GM21526 (cell line): ENCODE measurements around the gene CAMTA1.

Source experiments
- ATAC-seq: cut with Tn5 transposase; IDR thresholded peaks from one replicate; pipeline ENCODE4 v1.9.1; 2021; ENCODE audit warnings: moderate library complexity; ENCODE audit not compliant: unreplicated experiment, low FRiP score

CAMTA1 gene

DNA sequence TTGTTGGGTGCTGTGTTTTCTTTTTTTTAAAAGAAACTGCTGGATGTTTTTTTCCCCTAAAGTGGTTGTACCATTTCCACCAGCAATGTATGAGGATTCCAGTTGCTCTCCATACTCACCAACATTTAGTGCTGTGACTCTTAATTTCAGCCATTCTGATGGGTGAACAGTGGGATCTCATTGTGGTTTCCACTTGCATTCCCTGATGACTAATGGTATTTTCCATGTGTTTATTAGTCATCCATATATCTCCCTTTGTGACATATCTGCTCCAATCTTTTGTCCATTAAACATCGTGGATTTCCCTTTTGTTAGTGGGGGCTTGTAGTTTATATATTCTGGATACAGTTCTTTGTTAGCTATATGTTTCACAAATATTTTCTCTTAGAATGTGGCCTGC is 206.0 kb downstream of the CAMTA1 start:
- no peak for ATAC-seq

DNA sequence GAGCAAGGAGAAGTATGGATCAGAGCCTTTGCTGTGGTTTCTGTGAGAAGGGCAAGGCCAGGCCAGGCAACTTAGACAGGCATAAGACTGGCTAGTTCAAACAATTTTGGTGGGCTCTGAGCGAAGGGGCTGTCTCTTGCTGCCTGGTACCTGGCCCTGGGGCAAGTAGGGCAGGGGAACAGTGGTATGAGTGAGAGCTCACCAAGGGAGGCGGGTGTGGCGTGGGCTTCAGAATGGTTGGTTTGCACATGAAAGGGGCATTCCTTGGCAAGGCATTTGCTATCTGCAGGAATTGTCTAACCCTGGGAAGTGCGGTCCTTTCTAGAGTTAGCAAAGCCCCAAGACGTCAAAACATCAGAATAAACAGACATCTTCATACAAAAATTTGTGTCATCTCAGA is 210.5 kb downstream of the CAMTA1 start:
- no peak for ATAC-seq

- ATAC-seq, result no peak
Observed at GRCh38 chr1:6996371-6996770, 211.1 kb downstream of the CAMTA1 start.

- no peak for ATAC-seq
Observed at GRCh38 chr1:6996866-6997265, 211.6 kb downstream of the CAMTA1 start.

DNA sequence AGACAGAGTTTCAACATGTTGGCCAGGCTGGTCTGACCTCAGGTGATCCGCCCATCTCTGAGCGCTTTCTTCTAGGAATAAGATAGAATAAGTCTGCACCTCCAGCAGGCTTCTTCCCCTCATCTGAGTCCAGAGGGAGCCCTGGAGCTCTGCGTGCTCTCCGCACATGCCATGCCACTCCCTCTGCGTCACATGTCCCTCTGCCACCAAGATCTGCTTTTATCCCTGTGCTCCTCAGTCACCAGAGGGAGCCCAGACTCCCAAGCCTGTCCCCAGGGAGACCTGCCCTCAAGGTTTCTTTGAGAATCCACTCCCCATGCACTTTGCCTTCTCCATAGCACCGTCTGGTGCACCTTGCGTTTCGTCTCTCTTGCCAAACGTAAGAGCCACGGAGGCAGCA is 213.0 kb downstream of the CAMTA1 start:
- no peak for ATAC-seq

DNA sequence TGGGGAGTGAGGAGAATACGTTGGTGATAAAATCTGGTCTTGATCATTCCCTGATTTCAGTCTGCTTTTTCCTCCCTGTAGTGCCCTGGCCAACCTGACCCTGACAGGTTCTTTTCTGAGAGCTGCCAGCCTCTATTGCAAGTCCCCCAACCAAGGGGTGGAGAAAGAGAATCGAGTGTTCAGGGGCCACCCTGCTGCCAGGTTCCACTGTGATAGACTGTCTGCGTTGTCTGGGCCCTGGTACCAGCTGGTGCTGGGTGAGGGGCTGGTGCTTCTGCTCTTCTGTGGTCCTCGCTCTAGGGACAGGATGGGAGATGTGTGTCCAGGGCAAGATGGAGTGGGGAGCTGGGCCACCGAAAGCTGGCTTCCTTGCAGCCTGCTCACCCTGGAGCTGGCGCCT is 214.6 kb downstream of the CAMTA1 start:
- no peak for ATAC-seq

GRCh38 chr1:7000720-7001119 is 215.5 kb downstream of the CAMTA1 start:
- no peak for ATAC-seq

GRCh38 chr1:7002728-7003127 is 217.5 kb downstream of the CAMTA1 start:
- ATAC-seq, result no peak

DNA sequence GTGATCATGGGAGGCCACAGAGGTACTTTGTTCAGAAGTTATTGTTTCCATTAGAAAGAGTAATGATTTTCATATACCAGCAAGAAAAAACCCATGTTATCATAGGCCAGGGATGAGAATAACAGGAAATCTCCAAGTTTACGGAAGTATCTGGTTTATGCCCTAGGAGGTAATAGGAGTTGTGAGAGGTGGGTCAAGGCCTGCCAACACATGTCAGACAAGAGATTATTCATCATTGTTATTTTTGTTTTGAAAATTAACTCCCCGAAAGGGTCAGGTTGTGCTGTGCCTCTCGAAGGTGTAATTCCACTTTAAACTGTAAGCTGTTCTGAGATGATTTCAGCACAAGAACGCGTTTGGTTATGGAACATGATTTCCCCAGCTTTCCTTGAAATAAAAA is 218.4 kb downstream of the CAMTA1 start:
- ATAC-seq, result no peak

GRCh38 chr1:7004181-7004580 is 218.9 kb downstream of the CAMTA1 start:
- no peak for ATAC-seq

DNA sequence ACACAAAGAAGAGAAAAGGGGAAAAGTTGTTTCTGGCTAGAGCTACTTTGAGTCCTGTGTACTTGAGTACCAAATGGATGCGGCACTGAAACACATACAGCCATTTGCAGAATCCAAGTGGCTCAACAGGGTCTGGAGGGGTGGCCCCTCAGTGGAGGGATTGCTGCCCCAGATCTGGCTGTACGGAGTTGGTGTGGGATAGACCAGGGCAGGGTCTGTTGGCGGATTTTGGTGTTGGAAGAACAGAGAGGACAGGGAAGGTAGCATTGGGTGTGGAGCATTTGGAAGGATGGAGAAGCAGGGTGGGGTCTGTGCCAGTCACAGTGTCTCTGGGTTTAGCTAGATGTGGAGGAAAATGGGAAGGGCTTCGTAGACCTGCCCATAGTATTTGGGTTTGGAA is 220.5 kb downstream of the CAMTA1 start:
- no peak for ATAC-seq

DNA sequence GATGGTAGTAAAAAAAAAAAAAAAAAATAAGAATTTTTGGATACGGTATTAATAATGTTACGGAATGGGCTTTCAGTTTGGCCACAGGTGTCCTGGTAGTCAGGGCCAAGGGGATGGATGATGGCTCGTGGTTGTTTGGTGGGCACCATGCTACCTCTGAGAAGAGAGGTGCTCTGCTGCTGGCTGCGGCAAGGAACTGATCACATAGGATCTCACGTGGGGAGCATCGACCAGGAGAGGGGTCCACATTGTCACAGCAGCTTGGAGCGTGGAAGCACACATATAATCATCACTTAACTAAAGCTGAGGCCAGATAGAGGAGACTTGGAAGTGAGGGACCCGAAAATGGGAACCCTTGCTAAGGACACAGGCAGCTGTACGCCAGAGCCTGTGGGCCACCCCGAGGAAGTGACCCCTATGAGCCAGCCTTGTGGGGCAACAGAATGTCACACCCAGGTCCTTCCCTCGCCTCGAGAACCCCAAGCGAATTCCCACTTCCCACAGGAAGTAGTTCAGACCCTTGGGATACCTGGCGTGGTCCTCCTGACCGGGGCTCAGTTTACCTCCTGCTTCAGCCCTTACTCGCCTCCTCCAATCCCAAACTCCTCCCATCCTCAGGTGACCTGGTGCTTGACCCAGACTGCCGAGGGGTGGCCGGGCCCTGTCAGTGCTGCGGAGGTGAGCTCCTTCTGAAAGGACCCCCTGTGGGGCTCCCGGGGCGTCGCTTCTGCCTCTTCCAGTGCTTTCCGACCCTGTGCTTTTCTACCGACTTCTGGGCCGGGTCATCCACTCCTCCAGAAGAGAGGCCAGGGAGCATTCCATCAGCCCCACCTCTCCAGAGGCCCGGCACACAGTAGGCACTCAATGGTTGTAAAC is 222.0 kb downstream of the CAMTA1 start:
- no peak for ATAC-seq

GRCh38 chr1:7007902-7008301 is 222.6 kb downstream of the CAMTA1 start:
- ATAC-seq, result no peak

DNA sequence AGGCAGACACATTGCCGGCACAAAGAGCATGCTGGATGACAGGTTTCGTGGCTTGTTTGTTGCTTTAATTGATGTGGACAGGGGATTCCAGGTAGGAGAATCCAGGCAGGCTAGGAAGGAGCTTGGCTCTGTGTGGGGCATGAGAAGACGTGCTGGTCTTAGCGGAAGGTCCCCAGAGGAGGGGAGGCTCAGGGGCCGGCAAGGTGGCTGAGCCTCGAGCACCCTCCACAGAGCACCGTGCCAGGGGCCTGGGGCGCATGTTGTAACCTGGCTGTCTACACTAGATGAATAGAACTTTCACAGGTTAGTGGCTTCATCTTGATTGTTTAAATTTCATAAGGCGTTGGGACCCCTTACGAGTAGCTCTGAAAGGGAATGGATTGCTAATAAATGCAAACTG is 223.1 kb downstream of the CAMTA1 start:
- no peak for ATAC-seq

GRCh38 chr1:7008975-7009740 is 223.9 kb downstream of the CAMTA1 start:
- ATAC-seq, result no peak

DNA sequence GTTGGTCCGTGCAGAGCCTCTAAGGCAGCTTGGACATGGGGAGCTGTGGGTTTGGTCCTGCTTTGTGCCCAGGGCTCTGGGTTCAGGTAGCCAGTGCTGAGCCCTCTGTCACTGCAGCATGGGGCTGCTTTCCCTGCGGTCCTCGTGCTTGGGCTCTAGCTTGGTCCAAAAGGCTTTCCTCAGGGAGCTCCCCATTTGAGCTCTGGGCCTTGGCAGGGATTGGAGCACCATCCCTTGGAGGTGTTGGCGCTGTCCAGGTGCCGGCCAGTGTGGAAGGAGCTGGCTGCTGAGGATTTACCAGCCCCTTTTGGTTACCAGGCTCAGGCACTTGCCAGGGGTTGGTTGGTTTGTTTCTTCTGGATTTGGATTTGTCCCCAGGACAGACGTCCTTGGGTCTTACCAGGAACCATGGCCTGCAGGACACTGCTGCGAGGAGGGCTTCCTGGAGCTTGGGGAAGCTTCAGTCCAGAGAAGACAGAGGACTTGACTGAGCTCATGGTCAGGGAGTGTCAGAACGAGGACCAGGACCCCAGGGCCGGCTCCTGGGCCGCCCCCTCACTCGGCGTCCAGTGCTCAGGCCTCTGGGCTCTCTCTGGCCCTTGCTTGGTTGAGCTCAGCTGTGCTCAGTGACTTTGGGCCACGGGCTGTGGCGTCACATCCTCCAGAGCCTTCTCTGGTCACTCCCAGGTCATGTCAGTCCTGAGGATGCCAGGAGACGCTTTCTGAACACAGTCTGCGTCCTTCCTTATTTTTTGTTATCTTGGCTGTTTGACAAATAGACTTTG is 224.7 kb downstream of the CAMTA1 start:
- no peak for ATAC-seq

DNA sequence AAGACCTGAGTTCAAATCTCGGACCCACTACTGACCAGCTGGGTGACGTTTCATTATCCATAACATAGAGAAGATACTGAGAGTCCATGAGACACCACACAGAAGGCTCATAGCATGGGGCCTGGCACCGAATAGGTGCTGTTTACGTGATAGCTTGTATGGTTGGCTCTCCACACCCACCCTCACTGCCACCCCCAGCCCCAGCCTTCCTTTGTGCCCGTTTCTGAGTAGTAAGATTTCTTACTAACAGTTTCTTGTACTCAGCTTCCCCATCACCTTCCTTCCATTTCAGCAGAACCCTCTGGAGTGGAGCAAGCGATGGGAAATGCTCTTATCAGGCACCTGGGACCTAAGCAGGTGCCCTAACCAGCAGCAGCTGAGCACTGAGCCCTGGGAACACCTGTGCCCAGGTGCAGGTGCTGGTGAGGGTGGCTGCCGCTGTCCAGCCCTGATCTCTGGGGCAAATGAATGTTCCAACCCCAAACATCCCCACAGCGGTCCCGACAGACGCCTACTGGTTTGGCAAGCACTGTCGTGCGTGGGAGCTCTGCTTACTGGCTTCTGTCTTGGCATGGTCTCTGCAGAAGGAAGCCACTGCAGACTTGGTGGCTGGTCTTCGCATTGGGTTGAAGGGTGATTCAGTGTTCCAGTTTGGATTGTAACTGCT is 225.4 kb downstream of the CAMTA1 start:
- ATAC-seq, result no peak

DNA sequence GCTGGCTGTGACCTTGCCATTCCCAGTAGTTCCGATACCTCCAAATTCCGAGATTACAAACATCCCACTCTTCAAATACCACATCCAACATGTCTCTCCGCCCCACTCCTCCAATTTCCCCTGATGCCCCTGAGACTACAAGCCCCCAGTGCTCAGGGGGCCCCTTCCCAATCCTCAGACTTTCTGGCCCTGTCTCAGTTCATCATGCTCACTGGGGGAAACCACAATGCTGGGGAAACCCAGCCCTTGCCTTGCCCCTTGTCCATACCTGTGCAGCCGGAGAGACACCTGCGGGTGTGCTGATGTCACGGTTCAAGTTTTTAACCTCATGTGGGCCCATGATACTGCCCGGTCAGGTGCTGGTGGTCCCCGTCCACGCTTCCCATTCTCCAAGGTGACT is 226.6 kb downstream of the CAMTA1 start:
- no peak for ATAC-seq

- ATAC-seq, result no peak
Observed at GRCh38 chr1:7012461-7012924, 227.2 kb downstream of the CAMTA1 start.

- no peak for ATAC-seq
Observed at GRCh38 chr1:7013833-7014639, 228.8 kb downstream of the CAMTA1 start.
